NCI-H2227 (cell line): ENCODE data around the gene KDM5C.
"Not testable (repeated sequence)": the region's sequence is repeated elsewhere in the genome, so short reads cannot be mapped to it uniquely, and the experiment has no call there.

Experiments used
- DNase-seq: peaks from one replicate; lab custom pipeline; 2025; ENCODE audit not compliant: unreplicated experiment; lab: John Stamatoyannopoulos, UW

The KDM5C gene

DNA sequence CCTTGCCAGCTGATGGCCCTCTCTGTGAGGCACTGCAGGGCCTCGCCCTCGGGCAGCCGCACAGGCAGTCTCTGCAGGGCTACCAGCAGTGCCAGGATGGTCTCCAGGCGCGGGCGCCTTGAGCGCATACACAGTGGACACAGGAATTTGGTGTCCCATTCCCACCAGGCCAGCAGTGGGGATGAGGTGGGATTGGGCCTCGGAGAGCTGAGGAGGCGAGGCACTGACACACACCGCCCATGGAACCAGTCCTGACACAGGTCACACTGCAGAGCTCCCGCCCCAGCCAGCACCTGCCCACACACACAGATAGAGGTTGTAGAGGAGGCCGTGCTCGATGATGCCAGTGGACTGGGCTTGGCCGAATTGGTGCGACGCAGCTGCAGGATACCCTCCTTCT lies 30.7 kb downstream of the KDM5C start:
- no peak for DNase-seq

DNA sequence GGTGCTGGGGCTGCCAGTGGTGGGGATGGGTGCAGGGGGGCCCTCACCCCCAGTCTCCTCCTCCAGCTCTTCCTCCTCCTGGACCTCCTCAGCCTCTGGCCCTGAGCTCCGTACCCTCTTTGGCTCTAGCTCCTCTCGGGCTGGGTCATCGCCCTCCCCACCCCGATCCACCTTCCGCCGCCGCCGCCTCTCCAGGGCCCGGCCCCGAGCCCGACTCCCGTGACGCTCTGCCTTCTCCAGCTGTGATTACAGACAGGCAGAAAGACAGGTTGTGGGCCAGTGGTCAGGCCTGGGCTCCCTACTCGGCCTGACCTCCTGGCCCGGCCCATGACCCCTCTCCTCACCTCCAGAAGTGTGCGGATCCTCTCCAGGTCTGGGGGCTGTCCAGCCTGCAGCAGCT lies 31.9 kb downstream of the KDM5C start:
- no peak for DNase-seq

DNA sequence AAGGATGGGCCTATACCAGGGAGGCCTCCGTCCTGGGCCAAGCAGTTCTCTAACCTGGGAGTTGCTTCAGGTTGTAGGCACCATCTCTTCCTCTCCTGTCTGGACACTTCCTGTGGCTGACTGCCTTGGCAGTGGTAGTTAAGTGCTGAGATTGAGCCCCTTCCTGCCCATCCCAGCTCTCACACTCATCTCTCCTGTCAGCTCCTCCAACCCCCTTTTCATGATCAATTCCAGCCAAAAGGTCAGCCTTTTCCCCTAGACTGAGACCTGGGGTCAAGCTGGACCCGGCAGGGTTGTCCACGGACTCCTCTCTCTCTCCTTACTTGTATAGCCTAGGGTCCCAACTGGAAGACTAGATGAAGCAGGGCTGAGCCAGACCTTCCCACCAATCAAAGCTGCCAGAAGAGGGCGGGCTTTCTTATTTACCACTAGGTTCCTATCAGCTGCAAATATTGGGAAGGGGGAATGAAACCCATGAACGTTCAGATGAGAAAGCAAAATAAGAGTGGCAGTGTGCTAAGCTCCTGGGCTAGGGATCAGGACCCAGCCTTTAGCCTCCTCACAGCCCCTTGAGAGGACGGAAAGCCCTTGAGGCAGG lies 34.5 kb downstream of the KDM5C start:
- DNase-seq, result no peak

DNA sequence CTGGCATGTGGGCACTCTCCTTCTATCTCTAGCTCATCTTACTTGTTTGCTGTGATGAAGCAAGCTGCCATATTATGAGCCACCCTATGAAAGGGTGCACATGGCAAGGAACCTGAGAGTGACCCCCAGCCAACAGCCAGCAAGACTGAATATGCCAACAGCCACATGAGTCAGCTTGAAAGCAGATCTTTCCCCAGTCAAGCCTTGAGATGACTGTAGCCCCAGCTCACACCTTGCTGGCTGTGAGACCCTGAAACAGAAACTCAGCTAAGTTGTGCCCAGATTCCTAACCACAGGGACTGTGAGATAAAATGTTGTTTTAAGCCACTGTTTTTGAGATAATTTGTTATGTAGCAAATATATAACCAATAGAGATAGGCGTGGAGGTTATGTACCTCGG lies 36.2 kb downstream of the KDM5C start:
- DNase-seq, result no peak

DNA sequence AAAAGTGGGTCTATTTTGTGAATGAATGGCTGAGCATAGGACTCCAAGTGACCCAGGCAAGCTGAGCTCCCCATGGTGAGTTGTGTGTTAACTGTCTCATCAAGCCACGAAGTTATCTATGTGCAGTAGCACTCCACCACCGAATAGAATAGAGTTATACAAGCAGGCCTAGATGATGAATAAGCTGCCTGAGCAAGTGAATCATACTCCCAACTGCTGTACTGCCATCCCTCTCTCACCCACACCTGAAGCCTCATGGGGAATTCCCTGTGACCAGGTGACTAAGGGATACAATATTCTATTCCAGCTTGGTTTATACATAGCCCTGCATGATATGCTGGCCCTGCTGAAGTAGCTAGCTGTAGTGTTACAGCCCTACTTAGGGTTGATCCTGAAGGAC lies 38.7 kb downstream of the KDM5C start:
- no peak for DNase-seq

DNA sequence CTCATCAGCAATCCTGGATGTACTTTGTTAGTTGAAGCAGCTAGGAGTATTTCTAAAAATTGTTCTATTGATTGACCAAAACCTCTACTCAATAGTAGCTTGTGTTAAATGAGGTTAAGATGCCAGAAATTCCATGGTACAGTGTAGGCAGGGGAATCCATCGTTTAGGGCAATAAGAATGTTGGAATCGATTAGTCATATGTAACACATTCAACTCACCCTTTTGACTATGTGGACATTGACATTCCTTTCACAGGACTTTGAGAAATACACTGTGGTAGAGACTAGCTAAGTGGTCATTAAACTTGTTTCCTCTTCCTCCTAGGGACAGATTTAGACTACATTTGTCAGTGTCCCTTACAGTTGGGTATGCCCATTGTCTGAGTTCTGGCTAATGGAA lies 40.2 kb downstream of the KDM5C start:
- DNase-seq, result no peak

DNA sequence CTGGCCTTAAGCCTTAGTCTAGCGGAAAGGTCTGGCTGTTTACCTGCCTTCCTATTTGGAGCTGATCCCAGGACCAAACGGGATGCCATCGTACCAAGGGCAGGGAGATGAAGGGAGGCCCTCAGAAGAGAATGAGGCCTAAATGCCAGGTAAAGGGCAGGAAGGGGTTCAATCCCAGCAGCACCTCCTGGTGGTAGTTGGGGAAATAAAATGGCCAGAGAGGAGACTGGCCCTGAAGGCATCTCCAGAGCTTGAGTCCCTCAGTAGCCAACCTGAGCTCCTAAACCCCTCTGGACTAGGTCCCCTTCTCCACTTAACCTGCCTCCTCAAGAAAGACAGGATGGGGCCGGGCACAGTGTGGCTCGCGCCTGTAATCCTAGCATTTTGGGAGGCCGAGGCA lies 53.7 kb downstream of the KDM5C start:
- no peak for DNase-seq

GRCh38 chrX:53166103-53166502 lies 58.9 kb downstream of the KDM5C start:
- DNase-seq, result no peak

DNA sequence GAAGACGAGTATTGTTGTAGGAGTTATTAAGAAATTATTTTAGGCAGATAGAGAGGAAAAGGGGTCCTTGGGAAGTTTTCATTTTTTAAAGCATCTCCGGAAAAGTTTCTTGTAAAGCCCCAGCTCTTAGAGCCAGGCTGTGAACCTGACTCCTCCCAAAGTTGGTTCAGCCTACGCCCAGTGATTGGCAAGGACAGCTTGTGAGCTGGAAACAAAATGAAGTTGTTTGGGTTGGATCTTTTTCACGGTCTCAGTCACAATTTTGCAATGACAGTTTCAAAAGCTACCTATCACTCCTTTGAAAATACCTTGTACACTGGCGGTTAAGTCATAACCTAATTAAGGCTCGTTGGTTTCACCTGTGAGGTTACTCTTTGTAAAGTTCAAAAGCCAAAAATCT lies 60.4 kb downstream of the KDM5C start:
- not testable (repeated sequence) for DNase-seq

- peak; percentile 19 for DNase-seq
These were observed 61.6 kb downstream of the KDM5C start for GRCh38 chrX:53163436-53163835.

- DNase-seq, result no peak
These were observed 64.6 kb downstream of the KDM5C start for GRCh38 chrX:53160297-53160983.

DNA sequence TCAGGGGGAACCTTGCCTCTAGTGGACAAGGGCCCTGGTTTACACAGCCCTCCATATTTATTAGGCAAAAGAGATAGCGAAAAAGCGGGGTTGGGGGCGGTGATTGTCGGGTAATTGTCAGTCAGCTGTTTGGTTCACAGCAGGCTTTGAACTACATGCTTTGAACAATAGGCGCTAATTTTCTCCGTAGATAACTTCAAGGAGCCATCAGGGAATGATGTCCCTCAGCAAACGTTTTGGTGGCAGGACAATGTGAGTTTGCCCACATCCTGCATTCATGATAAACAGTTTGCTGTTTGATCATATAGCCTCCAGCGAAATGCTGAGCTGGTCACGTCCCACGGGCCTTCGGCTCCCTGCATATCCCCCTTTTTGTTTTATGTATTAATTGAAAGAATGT lies 65.8 kb downstream of the KDM5C start:
- peak; percentile 29 for DNase-seq

DNA sequence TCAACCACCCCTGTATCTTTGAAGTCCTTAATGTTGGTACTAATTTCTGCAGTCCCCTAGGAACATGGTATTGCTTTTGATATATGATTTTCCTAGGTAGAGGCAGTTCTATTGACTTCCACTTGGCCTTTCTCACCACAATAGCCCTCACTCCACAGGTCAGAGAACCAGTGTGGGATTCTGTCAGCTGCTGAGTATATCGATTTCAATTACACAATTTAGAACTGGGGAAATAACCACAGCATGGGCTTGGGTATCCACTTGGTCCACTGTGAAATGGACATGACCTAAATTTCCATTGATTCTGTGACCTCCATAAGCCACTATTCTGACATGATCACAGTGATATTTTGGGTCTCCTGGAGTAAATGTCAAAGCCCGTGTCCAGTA lies 68.8 kb downstream of the KDM5C start:
- DNase-seq, result no peak

DNA sequence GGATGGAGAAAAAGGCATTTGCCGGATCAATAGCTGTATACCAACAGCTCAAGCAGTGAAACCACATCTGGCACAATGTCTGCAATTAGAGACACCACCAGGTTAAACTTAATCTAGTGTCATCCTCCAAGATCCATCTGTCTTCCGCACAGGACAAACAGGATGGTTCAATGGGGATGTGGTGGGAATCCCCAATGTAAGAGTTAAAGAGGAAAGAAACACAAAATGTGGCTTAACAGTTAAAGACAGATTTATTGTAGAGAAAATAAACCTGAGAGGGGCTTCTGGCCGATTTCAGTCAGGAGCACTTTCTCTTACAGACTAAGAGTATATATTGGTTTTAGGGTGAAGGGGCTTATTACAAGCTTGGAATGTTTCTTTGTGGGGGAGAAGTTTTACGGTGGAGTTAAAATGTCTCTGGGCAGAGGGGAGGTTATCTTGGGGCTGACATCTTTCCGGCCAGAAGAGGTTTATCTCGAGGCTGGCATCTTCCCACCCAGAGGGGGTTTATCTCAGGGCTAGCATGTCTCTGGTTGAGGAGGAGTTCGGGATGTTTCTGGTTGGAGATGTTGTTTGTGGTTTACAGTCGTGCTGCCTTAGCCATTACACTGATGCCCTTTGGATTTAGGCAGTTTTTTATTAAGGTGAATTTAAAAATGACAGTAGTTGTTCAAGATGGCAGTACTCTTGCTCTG lies 69.3 kb downstream of the KDM5C start:
- no peak for DNase-seq

DNA sequence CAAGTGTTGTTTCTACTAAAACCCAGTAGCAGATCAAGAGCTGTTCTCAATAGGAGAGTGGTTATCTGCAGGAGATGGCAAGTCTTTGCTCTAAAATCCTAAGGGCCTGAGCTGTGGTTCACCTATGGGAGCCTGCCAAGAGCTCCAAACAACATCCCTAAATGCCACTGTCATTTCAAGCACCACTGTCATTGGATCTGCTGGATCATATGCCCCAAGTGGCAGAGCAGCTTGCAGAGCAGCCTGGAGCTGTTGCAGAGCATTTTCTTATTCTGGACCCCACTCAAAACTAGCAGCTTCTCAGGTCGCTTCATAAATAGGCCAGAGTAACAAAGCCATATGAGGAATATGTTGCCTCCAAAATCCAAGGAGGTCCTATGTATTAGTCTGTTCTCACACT lies 71.4 kb downstream of the KDM5C start:
- DNase-seq, result no peak
